ENCODE measurements around the gene PNLDC1. TPM values are rescaled to one million over a fixed set of nuclear protein-coding genes. Genes with fewer than 3 reads are reported as not detected.
"Not testable (repeated sequence)": the region's sequence is repeated elsewhere in the genome, so short reads cannot be mapped to it uniquely, and the experiment has no call there.

PNLDC1 gene
- total RNA-seq, 1 donor from 2014 or later, result 0.49 TPM

DNA sequence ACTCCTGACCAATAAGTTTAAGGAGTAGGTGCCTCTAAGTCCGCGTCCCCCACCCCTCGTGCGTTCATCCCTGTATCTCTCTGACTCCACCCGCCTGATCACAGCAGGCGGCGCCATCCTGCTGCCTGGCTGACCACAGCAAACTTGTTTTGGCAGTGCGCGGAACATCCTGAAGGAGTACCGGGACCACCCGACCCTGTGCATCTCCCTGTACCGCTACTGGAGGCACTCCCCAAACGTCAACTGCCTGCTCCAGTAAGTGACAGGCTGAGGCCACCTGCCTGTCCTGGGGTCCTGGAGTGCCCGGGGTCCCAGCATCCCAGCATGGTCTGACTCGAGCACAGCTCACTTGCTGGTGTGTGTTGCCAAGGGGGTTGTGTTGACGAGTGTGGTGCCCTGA is 19.0 kb downstream of the PNLDC1 start:
- H3K36me3 Mint-ChIP-seq (ENCODE audit: low read depth), result no peaks in the 10 kb centered on the region
- no peaks in the 10 kb centered on the region for H3K9me3 Mint-ChIP-seq
- TF ChIP-seq, protein P1, sequence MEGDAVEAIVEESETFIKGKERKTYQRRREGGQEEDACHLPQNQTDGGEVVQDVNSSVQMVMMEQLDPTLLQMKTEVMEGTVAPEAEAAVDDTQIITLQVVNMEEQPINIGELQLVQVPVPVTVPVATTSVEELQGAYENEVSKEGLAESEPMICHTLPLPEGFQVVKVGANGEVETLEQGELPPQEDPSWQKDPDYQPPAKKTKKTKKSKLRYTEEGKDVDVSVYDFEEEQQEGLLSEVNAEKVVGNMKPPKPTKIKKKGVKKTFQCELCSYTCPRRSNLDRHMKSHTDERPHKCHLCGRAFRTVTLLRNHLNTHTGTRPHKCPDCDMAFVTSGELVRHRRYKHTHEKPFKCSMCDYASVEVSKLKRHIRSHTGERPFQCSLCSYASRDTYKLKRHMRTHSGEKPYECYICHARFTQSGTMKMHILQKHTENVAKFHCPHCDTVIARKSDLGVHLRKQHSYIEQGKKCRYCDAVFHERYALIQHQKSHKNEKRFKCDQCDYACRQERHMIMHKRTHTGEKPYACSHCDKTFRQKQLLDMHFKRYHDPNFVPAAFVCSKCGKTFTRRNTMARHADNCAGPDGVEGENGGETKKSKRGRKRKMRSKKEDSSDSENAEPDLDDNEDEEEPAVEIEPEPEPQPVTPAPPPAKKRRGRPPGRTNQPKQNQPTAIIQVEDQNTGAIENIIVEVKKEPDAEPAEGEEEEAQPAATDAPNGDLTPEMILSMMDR (conservative IDR thresholded peaks at IDR 0.05), result no peak
- no peak overlapping the region for H3K4me3 Mint-ChIP-seq
- H3K4me1 Mint-ChIP-seq, result peaks cover 20% of the 10 kb centered on the region
- H3K27me3 Mint-ChIP-seq (ENCODE audit: low read depth), result peaks cover 6% of the 10 kb centered on the region
- DNase-seq (ENCODE audit: low read depth, low spot score), result no peak
- H3K27ac Mint-ChIP-seq (ENCODE audit: unreplicated experiment), result no peak overlapping the region

GRCh38 chr6:159819932-159820640 is 20.0 kb downstream of the PNLDC1 start:
- TF ChIP-seq, protein P1 (conservative IDR thresholded peaks at IDR 0.05), result no peak
- DNase-seq (ENCODE audit: low read depth, low spot score), result peak; percentile 11
- Mint-ChIP-seq H3K4me1 (peaks cover 19% of the 10 kb centered on the region), H3K4me3 (no peak overlapping the region), H3K27ac (ENCODE audit: unreplicated experiment) (peak overlapping the region; percentile 23), H3K27me3 (ENCODE audit: low read depth) (peaks cover 6% of the 10 kb centered on the region), H3K9me3 (no peaks in the 10 kb centered on the region), H3K36me3 (ENCODE audit: low read depth) (no peaks in the 10 kb centered on the region)

- H3K9me3 Mint-ChIP-seq, result no peaks in the 10 kb centered on the region
- TF ChIP-seq, protein P1 (conservative IDR thresholded peaks at IDR 0.05), result no peak
- no peak overlapping the region for H3K4me3 Mint-ChIP-seq
- no peak for DNase-seq (ENCODE audit: low read depth, low spot score)
- peaks cover 15% of the 10 kb centered on the region for H3K4me1 Mint-ChIP-seq
- H3K27me3 Mint-ChIP-seq (ENCODE audit: low read depth), result peaks cover 6% of the 10 kb centered on the region
- no peaks in the 10 kb centered on the region for H3K36me3 Mint-ChIP-seq (ENCODE audit: low read depth)
- H3K27ac Mint-ChIP-seq (ENCODE audit: unreplicated experiment), result no peak overlapping the region
Measured at GRCh38 chr6:159821122-159821521, 21.0 kb downstream of the PNLDC1 start.

GRCh38 chr6:159821726-159822125 is 21.6 kb downstream of the PNLDC1 start:
- Mint-ChIP-seq H3K9me3 (no peaks in the 10 kb centered on the region), H3K4me3 (no peak overlapping the region), H3K27me3 (ENCODE audit: low read depth) (peaks cover 6% of the 10 kb centered on the region), H3K4me1 (peaks cover 15% of the 10 kb centered on the region), H3K36me3 (ENCODE audit: low read depth) (no peaks in the 10 kb centered on the region), H3K27ac (ENCODE audit: unreplicated experiment) (no peak overlapping the region)
- TF ChIP-seq, protein P1 (conservative IDR thresholded peaks at IDR 0.05), result no peak
- DNase-seq (ENCODE audit: low read depth, low spot score), result no peak

- Mint-ChIP-seq H3K4me3 (no peak overlapping the region), H3K4me1 (peaks cover 15% of the 10 kb centered on the region), H3K27ac (ENCODE audit: unreplicated experiment) (no peak overlapping the region), H3K9me3 (no peaks in the 10 kb centered on the region), H3K27me3 (ENCODE audit: low read depth) (peaks cover 4% of the 10 kb centered on the region), H3K36me3 (ENCODE audit: low read depth) (no peaks in the 10 kb centered on the region)
- TF ChIP-seq, protein P1 (conservative IDR thresholded peaks at IDR 0.05), result no peak
- DNase-seq (ENCODE audit: low read depth, low spot score), result no peak
Measured at GRCh38 chr6:159823953-159824352, 23.9 kb downstream of the PNLDC1 start.

DNA sequence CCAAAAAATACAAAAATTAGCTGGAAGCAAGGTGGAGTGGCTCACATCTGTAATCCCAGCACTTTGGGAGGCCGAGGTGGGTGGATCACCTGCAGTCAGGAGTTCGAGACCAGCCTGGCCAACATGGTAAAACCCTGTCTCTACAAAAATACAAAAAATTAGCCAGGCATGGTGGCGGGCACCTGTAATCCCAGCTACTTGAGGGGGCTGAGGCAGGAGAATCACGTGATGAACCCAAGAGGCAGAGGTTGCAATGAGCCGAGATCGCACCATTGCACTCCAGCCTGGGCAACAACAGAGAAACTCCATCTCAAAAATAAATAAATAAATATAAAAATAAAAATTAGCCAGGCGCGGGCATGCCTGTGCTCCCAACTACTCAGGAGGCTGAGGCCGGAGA is 24.6 kb downstream of the PNLDC1 start:
- not testable (repeated sequence) for H3K27ac Mint-ChIP-seq (ENCODE audit: unreplicated experiment); H3K4me3 Mint-ChIP-seq; DNase-seq (ENCODE audit: low read depth, low spot score); H3K9me3 Mint-ChIP-seq; H3K27me3 Mint-ChIP-seq (ENCODE audit: low read depth); H3K36me3 Mint-ChIP-seq (ENCODE audit: low read depth)
- H3K4me1 Mint-ChIP-seq, result peaks cover 14% of the 10 kb centered on the region
